ENCODE results near the gene RNU1-1. TPM values are rescaled to one million over a fixed set of nuclear protein-coding genes. Genes with fewer than 3 reads are reported as not detected.
"Not testable (repeated sequence)": the region's sequence is repeated elsewhere in the genome, so short reads cannot be mapped to it uniquely, and the experiment has no call there.

Gene RNU1-1
- total and polyA plus RNA-seq, 8 donors, result 687 to 5,169 (median 2,340) TPM; not detected in 2

- H3K9me3 ChIP-seq; H3K4me3 ChIP-seq; ATAC-seq; H3K27ac ChIP-seq; DNase-seq; H3K4me1 ChIP-seq; intact Hi-C loops (cut with DNase I); H3K27me3 ChIP-seq; H3K36me3 ChIP-seq; FAIRE-seq: not testable (repeated sequence)
- WGBS, 2 donors, result 71 to 95% methylated on average over 4 to 5 of the region's 6 CpGs
These were observed 23.4 kb upstream of the RNU1-1 start for GRCh38 chr1:16537528-16537927.

- H3K27me3 ChIP-seq; H3K4me1 ChIP-seq; H3K9me3 ChIP-seq; H3K4me3 ChIP-seq; DNase-seq; H3K27ac ChIP-seq; intact Hi-C loops (cut with DNase I); H3K36me3 ChIP-seq; FAIRE-seq; ATAC-seq: not testable (repeated sequence)
- WGBS, 2 donors, result 85 to 87% methylated on average over 15 of the region's 15 CpGs
These were observed 22.7 kb upstream of the RNU1-1 start for GRCh38 chr1:16536796-16537195.

GRCh38 chr1:16535898-16536297, 21.8 kb upstream of the RNU1-1 start:
- H3K36me3 ChIP-seq; ATAC-seq; H3K27ac ChIP-seq; H3K9me3 ChIP-seq; H3K4me1 ChIP-seq; FAIRE-seq; H3K4me3 ChIP-seq; H3K27me3 ChIP-seq; intact Hi-C loops (cut with DNase I): not testable (repeated sequence)
- WGBS, 2 donors, result 64 to 80% methylated on average over 19 to 22 of the region's 22 CpGs
- peak in 1 of 6 donors; percentile 54 for DNase-seq

- H3K27me3 ChIP-seq; H3K4me3 ChIP-seq; FAIRE-seq; intact Hi-C loops (cut with DNase I); H3K27ac ChIP-seq; H3K4me1 ChIP-seq; H3K36me3 ChIP-seq; H3K9me3 ChIP-seq: not testable (repeated sequence)
- DNase-seq, result peak in 2 of 6 donors; percentile 57 to 60
- ATAC-seq, result peak in 2 of 4 donors; percentile 23 to 43
- whole genome bisulfite sequencing, 2 donors, result 42 to 59% methylated on average over 31 to 34 of the region's 34 CpGs
These were observed 21.4 kb upstream of the RNU1-1 start for GRCh38 chr1:16535487-16535886.

GRCh38 chr1:16534829-16535456, 20.9 kb upstream of the RNU1-1 start:
- ATAC-seq (peak; percentile 66 to 80 (median 79)), DNase-seq (peak in 2 of 6 donors; percentile 36 to 54)
- intact Hi-C loops (cut with DNase I); H3K27ac ChIP-seq; H3K36me3 ChIP-seq; H3K9me3 ChIP-seq; H3K4me1 ChIP-seq; H3K4me3 ChIP-seq; FAIRE-seq; H3K27me3 ChIP-seq: not testable (repeated sequence)
- 33 to 43% methylated on average over 31 to 32 of the region's 43 CpGs for WGBS, 2 donors

GRCh38 chr1:16534239-16534828, 20.2 kb upstream of the RNU1-1 start:
- intact Hi-C loops (cut with DNase I); H3K27ac ChIP-seq; H3K9me3 ChIP-seq; FAIRE-seq; H3K4me1 ChIP-seq; H3K27me3 ChIP-seq; H3K36me3 ChIP-seq: not testable (repeated sequence)
- DNase-seq (peak in 3 of 6 donors; percentile 25 to 64 (median 40)), ATAC-seq (peak; percentile 45 to 75 (median 54))
- peak overlapping the region in 1 of 4 donors; percentile 26 for H3K4me3 ChIP-seq
- WGBS, 2 donors, result 12 to 17% methylated on average over 24 to 43 of the region's 44 CpGs

- H3K4me1 ChIP-seq; FAIRE-seq; H3K27ac ChIP-seq; intact Hi-C loops (cut with DNase I); ATAC-seq; H3K9me3 ChIP-seq; H3K27me3 ChIP-seq; H3K36me3 ChIP-seq; DNase-seq; H3K4me3 ChIP-seq: not testable (repeated sequence)
- 30 to 49% methylated on average over 22 to 28 of the region's 32 CpGs for WGBS, 2 donors
These were observed 18.3 kb upstream of the RNU1-1 start for GRCh38 chr1:16532235-16532991.

GRCh38 chr1:16528338-16528737, 14.3 kb upstream of the RNU1-1 start:
- H3K27me3 ChIP-seq; intact Hi-C loops (cut with DNase I); H3K4me1 ChIP-seq; H3K36me3 ChIP-seq; H3K9me3 ChIP-seq; ATAC-seq; FAIRE-seq; DNase-seq; H3K27ac ChIP-seq; H3K4me3 ChIP-seq: not testable (repeated sequence)
- 72 to 80% methylated on average over 3 of the region's 3 CpGs for WGBS, 2 donors

- H3K27ac ChIP-seq; H3K9me3 ChIP-seq; H3K36me3 ChIP-seq; intact Hi-C loops (cut with DNase I); FAIRE-seq; H3K27me3 ChIP-seq; H3K4me1 ChIP-seq; ATAC-seq; H3K4me3 ChIP-seq: not testable (repeated sequence)
- peak in 1 of 6 donors; percentile 33 for DNase-seq
These were observed 11.7 kb upstream of the RNU1-1 start for GRCh38 chr1:16525769-16526168.

- DNase-seq; H3K4me1 ChIP-seq; H3K27ac ChIP-seq; H3K9me3 ChIP-seq; FAIRE-seq; H3K4me3 ChIP-seq; intact Hi-C loops (cut with DNase I); H3K27me3 ChIP-seq; H3K36me3 ChIP-seq; ATAC-seq: not testable (repeated sequence)
- 64 to 67% methylated on average over 5 of the region's 5 CpGs for WGBS, 2 donors
These were observed 7.6 kb upstream of the RNU1-1 start for GRCh38 chr1:16521679-16522078.
